H9 (cell line): Measurements from ENCODE around the gene RITA1. TPM values are rescaled to one million over a fixed set of nuclear protein-coding genes. Genes with fewer than 3 reads are reported as not detected.

ENCODE experiments used
- DNase-seq: peaks from one replicate; pipeline ENCODE4 v3.0.0-alpha.2; 2017
- H2AFZ ChIP-seq: one replicate; pipeline ENCODE4 v1.6.1; 2013; ENCODE audit warnings: mild to moderate bottlenecking, low read length, control low read depth, moderate library complexity
- H2AK5ac ChIP-seq: 2 replicates; pipeline ENCODE4 v1.6.1; 2013; ENCODE audit warnings: low read length, control low read depth, mixed read lengths; ENCODE audit not compliant: insufficient read length
- H2BK120ac ChIP-seq: one replicate; pipeline ENCODE4 v1.6.1; 2013; ENCODE audit warnings: low read depth, mild to moderate bottlenecking, low read length, control low read depth, inconsistent platforms; ENCODE audit not compliant: poor library complexity, severe bottlenecking
- H2BK12ac ChIP-seq: 2 replicates; pipeline ENCODE4 v1.6.1; 2013; ENCODE audit warnings: low read length, control low read depth, mixed read lengths, low read depth; ENCODE audit not compliant: insufficient read length
- H2BK15ac ChIP-seq: 2 replicates; pipeline ENCODE4 v1.6.1; 2013; ENCODE audit warnings: low read depth, low read length, control low read depth
- H2BK20ac ChIP-seq: one replicate; pipeline ENCODE4 v1.6.1; 2013; ENCODE audit warnings: low read depth, mild to moderate bottlenecking, low read length, control low read depth, inconsistent platforms; ENCODE audit not compliant: poor library complexity, severe bottlenecking
- H2BK5ac ChIP-seq: 2 replicates; pipeline ENCODE4 v1.6.1; 2013; ENCODE audit warnings: low read length, control low read depth, mixed read lengths; ENCODE audit not compliant: insufficient read length
- H3K14ac ChIP-seq: 2 replicates; pipeline ENCODE4 v1.6.1; 2013; ENCODE audit warnings: low read length, control low read depth; ENCODE audit not compliant: insufficient read depth
- H3K18ac ChIP-seq: 2 replicates; pipeline ENCODE4 v1.6.1; 2013; ENCODE audit warnings: low read depth, mild to moderate bottlenecking, mixed read lengths, low read length, control low read depth; ENCODE audit not compliant: insufficient read length
- H3K23ac ChIP-seq: 2 replicates; pipeline ENCODE4 v1.6.1; 2013; ENCODE audit warnings: low read length, control low read depth, mixed read lengths, low read depth; ENCODE audit not compliant: insufficient read length
- H3K23me2 ChIP-seq: 2 replicates; pipeline ENCODE4 v1.6.1; 2013; ENCODE audit warnings: low read depth, mild to moderate bottlenecking, mixed read lengths, low read length, control low read depth; ENCODE audit not compliant: insufficient read length, poor library complexity, severe bottlenecking
- H3K27ac ChIP-seq: 2 replicates; pipeline ENCODE4 v1.5.1; 2013; ENCODE audit warnings: low read length, control low read depth, mixed read lengths, low read depth; ENCODE audit not compliant: insufficient read length
- H3K27me3 ChIP-seq: 2 replicates; pipeline ENCODE4 v1.6.1; 2013; ENCODE audit warnings: low read length, control low read depth, inconsistent platforms; ENCODE audit not compliant: insufficient read depth
- H3K4ac ChIP-seq: 2 replicates; pipeline ENCODE4 v1.6.1; 2013; ENCODE audit warnings: low read depth, mild to moderate bottlenecking, control low read depth, inconsistent platforms, low read length, moderate library complexity
- H3K4me1 ChIP-seq: 2 replicates; pipeline ENCODE4 v1.6.1; 2013; ENCODE audit warnings: low read length, control low read depth, inconsistent platforms; ENCODE audit not compliant: insufficient read depth
- H3K4me2 ChIP-seq: 2 replicates; pipeline ENCODE4 v1.6.1; 2013; ENCODE audit warnings: low read length, control low read depth, mixed read lengths; ENCODE audit not compliant: insufficient read length, insufficient read depth
- H3K56ac ChIP-seq: 2 replicates; pipeline ENCODE4 v1.6.1; 2013; ENCODE audit warnings: low read depth, mild to moderate bottlenecking, mixed read lengths, low read length, control low read depth; ENCODE audit not compliant: insufficient read length
- H3K79me1 ChIP-seq: 2 replicates; pipeline ENCODE4 v1.6.1; 2013; ENCODE audit warnings: low read depth, mild to moderate bottlenecking, moderate library complexity, low read length, control low read depth, inconsistent platforms; ENCODE audit not compliant: insufficient read depth, poor library complexity, severe bottlenecking
- H3K79me2 ChIP-seq: 2 replicates; pipeline ENCODE4 v1.6.1; 2013; ENCODE audit warnings: low read length, control low read depth, inconsistent platforms; ENCODE audit not compliant: insufficient read depth
- H3K9ac ChIP-seq: 2 replicates; pipeline ENCODE4 v1.6.1; 2013; ENCODE audit warnings: low read length, control low read depth, mixed read lengths; ENCODE audit not compliant: insufficient read length; ENCODE audit errors: extremely low read depth
- H3K9me3 ChIP-seq: one replicate; pipeline ENCODE4 v1.6.1; 2013; ENCODE audit warnings: low read depth, low read length, inconsistent platforms; ENCODE audit not compliant: control insufficient read depth
- H3T11ph ChIP-seq: one replicate; pipeline ENCODE4 v1.6.1; 2013; ENCODE audit warnings: mild to moderate bottlenecking, low read length, control low read depth, inconsistent platforms
- H4K20me1 ChIP-seq: one replicate; pipeline ENCODE4 v1.6.1; 2013; ENCODE audit not compliant: control insufficient read depth, insufficient read length, insufficient read depth
- H4K5ac ChIP-seq: 2 replicates; pipeline ENCODE4 v1.6.1; 2013; ENCODE audit warnings: low read depth, mild to moderate bottlenecking, mixed read lengths, low read length, control low read depth; ENCODE audit not compliant: insufficient read length
- H4K8ac ChIP-seq: replicated peaks from 2 replicates; pipeline ENCODE4 v1.6.1; 2013; ENCODE audit warnings: low read length, control low read depth, mixed read lengths, low read depth; ENCODE audit not compliant: insufficient read length
- H4K91ac ChIP-seq: 2 replicates; pipeline ENCODE4 v1.6.1; 2013; ENCODE audit warnings: low read depth, mild to moderate bottlenecking, moderate library complexity, mixed read lengths, low read length, control low read depth; ENCODE audit not compliant: insufficient read length
- H3K27ac Mint-ChIP-seq, 3 experiments: 2 replicates in 2 of 3; 3 replicates in 1 of 3; pipeline ENCODE4 v1.8.0; 2020 to 2021; ENCODE audit warnings: mixed read lengths in 3 of 3, mild to moderate bottlenecking in 1 of 3, moderate library complexity in 1 of 3
- H3K27me3 Mint-ChIP-seq: 2 replicates; pipeline ENCODE4 v1.8.0; 2021; ENCODE audit warnings: low read depth, mild to moderate bottlenecking, moderate library complexity, mixed read lengths
- H3K36me3 Mint-ChIP-seq, 3 experiments: 2 replicates in 2 of 3; 3 replicates in 1 of 3; pipeline ENCODE4 v1.8.0; 2020 to 2021; ENCODE audit warnings: low read depth in 3 of 3, mixed read lengths in 3 of 3; ENCODE audit not compliant: insufficient read depth in 1 of 3
- H3K4me1 Mint-ChIP-seq, 2 experiments: 2 replicates each; pipeline ENCODE4 v1.8.0; 2020; ENCODE audit warnings: mixed read lengths in 2 of 2
- H3K4me3 Mint-ChIP-seq, 2 experiments: 2 replicates in 1 of 2; 3 replicates in 1 of 2; pipeline ENCODE4 v1.8.0; 2020 to 2021; ENCODE audit warnings: mild to moderate bottlenecking in 2 of 2, mixed read lengths in 2 of 2, moderate library complexity in 1 of 2
- H3K9me3 Mint-ChIP-seq, 2 experiments: 2 replicates in 1 of 2; 3 replicates in 1 of 2; pipeline ENCODE4 v1.8.0; 2020; ENCODE audit warnings: mild to moderate bottlenecking in 2 of 2, mixed read lengths in 2 of 2, moderate library complexity in 1 of 2
- CTCF ChIP-seq: fragments of 200-600 bp; sonication (generic); conservative IDR thresholded peaks from 3 replicates; pipeline ENCODE4 v1.8.0; 2021; ENCODE audit warnings: antibody characterized with exemption, mild to moderate bottlenecking
- WGBS: extraction: QIAGEN DNeasy Blood & Tissue Kit; methylation state at CpG from one replicate; pipeline ENCODE4 v1.1.7; 2013; ENCODE audit warnings: missing lambda C conversion rate, low lambda C conversion rate, mixed read lengths; ENCODE audit not compliant: insufficient read length; ENCODE audit errors: extremely low coverage; 5-methylcytosine and 5-hydroxymethylcytosine counted together
- total RNA-seq: library from RNA; stranded (reverse); gene quantifications from 2 replicates; pipeline ENCODE4 v1.2.1, GENCODE V29; 2021

The RITA1 gene
- total RNA-seq, 1 experiment from 2014 or later: 26.1 TPM

DNA sequence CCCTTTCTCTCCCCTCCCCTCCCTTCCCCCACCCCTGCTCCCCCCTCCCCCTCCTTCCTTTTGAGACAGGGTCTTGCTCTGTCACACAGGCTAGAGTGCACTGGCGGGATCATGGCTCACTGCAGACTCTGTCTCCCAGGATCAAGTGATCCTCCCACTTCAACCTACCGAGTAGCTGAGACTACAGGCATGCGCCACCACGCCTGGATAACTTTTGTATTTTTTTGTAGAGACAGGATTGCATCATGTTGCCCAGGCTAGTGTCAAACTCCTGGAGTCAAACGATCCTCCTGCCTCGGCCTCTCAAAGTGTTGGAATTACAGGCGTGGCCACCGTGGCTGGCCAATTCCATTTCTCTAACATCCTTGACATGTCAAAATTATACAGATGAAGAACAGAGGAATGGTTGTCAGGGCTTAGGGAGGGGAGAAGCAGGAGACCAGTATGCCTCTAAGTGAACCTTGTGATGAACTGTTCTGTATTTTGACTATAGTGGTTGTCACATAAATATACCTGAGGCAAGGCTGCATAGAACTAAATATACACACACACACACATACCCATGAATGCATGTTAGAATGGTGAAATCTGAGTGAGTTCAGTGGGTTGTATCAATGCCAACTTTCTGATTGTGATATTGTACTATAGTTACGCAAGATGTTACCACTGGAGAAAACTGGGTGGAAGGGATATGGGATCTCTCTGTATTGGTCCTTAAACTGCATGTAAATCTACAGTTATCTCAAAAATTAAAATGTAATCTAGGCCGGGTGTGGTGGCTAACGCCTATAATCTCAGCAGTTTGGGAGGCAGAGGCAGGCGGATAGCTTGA, 39.6 kb upstream of the RITA1 start:
- no peak overlapping the region for H3K27ac Mint-ChIP-seq

More for the DNA sequence above, 39.6 kb upstream of the RITA1 start:
- Mint-ChIP-seq H3K27me3 (peaks cover 17% of the 10 kb centered on the region), H3K9me3 (peaks cover 6% of the 10 kb centered on the region in 2 experiments; a peak in 4 of 5 replicates), H3K4me1 (peaks cover 15 to 29% of the 10 kb centered on the region in 2 experiments), H3K4me3 (no peak overlapping the region), H3K36me3 (no peaks in the 10 kb centered on the region; a peak in 3 of 7 replicates)
- no peak overlapping the region for H2BK12ac ChIP-seq
- no peak for TF ChIP-seq CTCF
- no peak overlapping the region for H2BK120ac ChIP-seq
- H2BK20ac ChIP-seq: no peak overlapping the region
- H4K91ac ChIP-seq: no peak overlapping the region
- H2AFZ ChIP-seq: no peak overlapping the region
- no peak for DNase-seq
- no peak overlapping the region for H3K27ac ChIP-seq
- no peak overlapping the region for H3K4ac ChIP-seq
- no peak overlapping the region for H2BK15ac ChIP-seq
- H3K9me3 ChIP-seq: no peaks in the 10 kb centered on the region
- no peak overlapping the region for H2BK5ac ChIP-seq
- no peak overlapping the region for H2AK5ac ChIP-seq
- H3K79me2 ChIP-seq: no peaks in the 10 kb centered on the region
- no peak overlapping the region for H3T11ph ChIP-seq
- H3K27me3 ChIP-seq: no peaks in the 10 kb centered on the region; the same call in 1 of the 2 replicates
- H3K23ac ChIP-seq: no peak overlapping the region
- H3K79me1 ChIP-seq: no peaks in the 10 kb centered on the region
- no peak overlapping the region for H3K18ac ChIP-seq
- no CpG with 5 or more reads among the region's 12 CpGs for WGBS
- no peak overlapping the region for H4K5ac ChIP-seq
- no peak overlapping the region for H3K14ac ChIP-seq
- H3K4me1 ChIP-seq: peaks cover 2% of the 10 kb centered on the region; the same call in 1 of the 2 replicates
- H3K4me2 ChIP-seq: no peak overlapping the region
- no peaks in the 10 kb centered on the region for H4K20me1 ChIP-seq
- H4K8ac ChIP-seq: no peak overlapping the region
- no peak overlapping the region for H3K56ac ChIP-seq
- no peak overlapping the region for H3K9ac ChIP-seq
- H3K23me2 ChIP-seq: peaks cover 4% of the 10 kb centered on the region
